ENCODE data around the gene TNFRSF8.

The TNFRSF8 gene

GRCh38 chr1:12161662-12162458 is 98.8 kb downstream of the TNFRSF8 start:
- DNase-seq: peak; percentile 59 to 61 (median 60)

- DNase-seq: no peak
Measured at GRCh38 chr1:12162459-12163137, 99.5 kb downstream of the TNFRSF8 start.

GRCh38 chr1:12163210-12163609 is 100.1 kb downstream of the TNFRSF8 start:
- no peak for DNase-seq

GRCh38 chr1:12164210-12164609 is 101.1 kb downstream of the TNFRSF8 start:
- no peak for DNase-seq

GRCh38 chr1:12165342-12165741 is 102.2 kb downstream of the TNFRSF8 start:
- DNase-seq: no peak

- peak; percentile 45 to 69 (median 64) for DNase-seq
Measured at GRCh38 chr1:12166834-12167492, 103.9 kb downstream of the TNFRSF8 start, which contains the start of gene TNFRSF1B. TNFRSF1B (plus strand) TSS chr1:12166991; CDS start chr1:12167092, 101 bp downstream.

GRCh38 chr1:12167493-12168429 is 104.7 kb downstream of the TNFRSF8 start:
- no peak for DNase-seq

GRCh38 chr1:12168451-12169160 is 105.5 kb downstream of the TNFRSF8 start:
- DNase-seq: no peak

GRCh38 chr1:12169442-12170135 is 106.5 kb downstream of the TNFRSF8 start:
- no peak for DNase-seq

GRCh38 chr1:12170263-12170671 is 107.2 kb downstream of the TNFRSF8 start:
- no peak for DNase-seq

- DNase-seq: peak in 1 of 4 experiments; percentile 23
Measured at GRCh38 chr1:12171206-12172041, 108.3 kb downstream of the TNFRSF8 start.

- DNase-seq: peak in 1 of 4 experiments; percentile 24
Measured at GRCh38 chr1:12172042-12172851, 109.1 kb downstream of the TNFRSF8 start.

GRCh38 chr1:12173041-12173509 is 110.0 kb downstream of the TNFRSF8 start:
- DNase-seq: no peak

- DNase-seq: peak; percentile 70 to 76 (median 74)
Measured at GRCh38 chr1:12173631-12174121, 110.6 kb downstream of the TNFRSF8 start.

GRCh38 chr1:12174924-12175810 is 112.1 kb downstream of the TNFRSF8 start:
- DNase-seq: no peak

GRCh38 chr1:12176298-12177118 is 113.4 kb downstream of the TNFRSF8 start:
- DNase-seq: no peak

Data from activated CD4-positive, CD25-positive, alpha-beta regulatory T cell (primary cell).